ENCODE results near the gene NOP14.
A peak's percentile ranks its signal among the peaks of the same experiment; 100 is the strongest.
"Not testable (repeated sequence)": the region's sequence is repeated elsewhere in the genome, so short reads cannot be mapped to it uniquely, and the experiment has no call there.

The NOP14 gene

GRCh38 chr4:2963175-2963965 lies at the start of gene NOP14, which contains the start of gene GRK4:
NOP14 (minus strand) TSS chr4:2963406; CDS start chr4:2963319, 87 bp downstream.
GRK4 (plus strand) TSS chr4:2963571; CDS start chr4:2964071, 500 bp downstream.
- peak; percentile 97 for DNase-seq

- DNase-seq: no peak
Observed at GRCh38 chr4:3011456-3012220, 48.4 kb upstream of the NOP14 start.

GRCh38 chr4:3010998-3011397 lies 47.8 kb upstream of the NOP14 start:
- no peak for DNase-seq

- no peak for DNase-seq
Observed at GRCh38 chr4:3010577-3010976, 47.4 kb upstream of the NOP14 start.

GRCh38 chr4:3009422-3009821 lies 46.2 kb upstream of the NOP14 start:
- DNase-seq: peak; percentile 21

- DNase-seq: no peak
Observed at GRCh38 chr4:3007724-3008123, 44.5 kb upstream of the NOP14 start.

- no peak for DNase-seq
Observed at GRCh38 chr4:2996415-2996814, 33.2 kb upstream of the NOP14 start.

GRCh38 chr4:2995546-2996265 lies 32.5 kb upstream of the NOP14 start:
- DNase-seq: no peak

- DNase-seq: no peak
Observed at GRCh38 chr4:2994917-2995316, 31.7 kb upstream of the NOP14 start.

GRCh38 chr4:2991243-2991642 lies 28.0 kb upstream of the NOP14 start:
- DNase-seq: no peak

- DNase-seq: not testable (repeated sequence)
Observed at GRCh38 chr4:2983715-2984114, 20.5 kb upstream of the NOP14 start.

GRCh38 chr4:2982012-2982411 lies 18.8 kb upstream of the NOP14 start:
- no peak for DNase-seq

- DNase-seq: no peak
Observed at GRCh38 chr4:2981256-2981819, 18.1 kb upstream of the NOP14 start.

- DNase-seq: no peak
Observed at GRCh38 chr4:2977211-2978088, 14.2 kb upstream of the NOP14 start.

GRCh38 chr4:2971275-2971674 lies 8.1 kb upstream of the NOP14 start:
- no peak for DNase-seq

GRCh38 chr4:2968381-2968780 lies 5.2 kb upstream of the NOP14 start:
- DNase-seq: no peak

GRCh38 chr4:2965262-2965661 lies 2.1 kb upstream of the NOP14 start:
- no peak for DNase-seq

- DNase-seq: no peak
Observed at GRCh38 chr4:2964706-2965258, 1.6 kb upstream of the NOP14 start.

GRCh38 chr4:2963966-2964471 lies 813 bp upstream of the NOP14 start:
- no peak for DNase-seq

GRCh38 chr4:2962614-2963174 lies 512 bp downstream of the NOP14 start:
- no peak for DNase-seq

- DNase-seq: peak; percentile 81
Observed at GRCh38 chr4:2961811-2962441, 1.3 kb downstream of the NOP14 start.
